GM15510 (cell line): ENCODE measurements around the gene FGD4.

Source experiments
- POLR2A ChIP-seq: IDR thresholded peaks from 3 replicates; pipeline ENCODE4 v1.6.1; 2011; ENCODE audit warnings: borderline replicate concordance; ENCODE audit not compliant: insufficient read length; ENCODE audit errors: extremely low read depth

FGD4 gene

GRCh38 chr12:32398816-32399369, 465 bp upstream of the FGD4 start:
- TF ChIP-seq POLR2A, result no peak

GRCh38 chr12:32400114-32400672, 835 bp downstream of the FGD4 start:
- TF ChIP-seq POLR2A, result no peak

GRCh38 chr12:32400866-32401265, 1.5 kb downstream of the FGD4 start:
- TF ChIP-seq POLR2A, result no peak

GRCh38 chr12:32402170-32402569, 2.8 kb downstream of the FGD4 start:
- no peak for TF ChIP-seq POLR2A

- no peak for TF ChIP-seq POLR2A
These were observed 3.6 kb downstream of the FGD4 start for GRCh38 chr12:32402946-32403345.

- TF ChIP-seq POLR2A, result no peak
These were observed 8.4 kb downstream of the FGD4 start for GRCh38 chr12:32407795-32408194.

GRCh38 chr12:32413412-32413811, 14.1 kb downstream of the FGD4 start:
- no peak for TF ChIP-seq POLR2A

- no peak for TF ChIP-seq POLR2A
These were observed 18.9 kb downstream of the FGD4 start for GRCh38 chr12:32418221-32418620.

GRCh38 chr12:32418903-32419519, 19.7 kb downstream of the FGD4 start:
- TF ChIP-seq POLR2A, result no peak

GRCh38 chr12:32419520-32419960, 20.2 kb downstream of the FGD4 start:
- TF ChIP-seq POLR2A, result no peak

GRCh38 chr12:32420356-32420755, 21.0 kb downstream of the FGD4 start:
- no peak for TF ChIP-seq POLR2A

- TF ChIP-seq POLR2A, result no peak
These were observed 24.2 kb downstream of the FGD4 start for GRCh38 chr12:32423559-32423958.

- no peak for TF ChIP-seq POLR2A
These were observed 31.7 kb downstream of the FGD4 start for GRCh38 chr12:32431025-32431424.

GRCh38 chr12:32435921-32436705, 36.8 kb downstream of the FGD4 start:
- no peak for TF ChIP-seq POLR2A

GRCh38 chr12:32437095-32437515, 37.7 kb downstream of the FGD4 start:
- TF ChIP-seq POLR2A, result no peak
